ENCODE measurements around the gene CHD1L.

GRCh38 chr1:147238925-147239820, 3.3 kb upstream of the CHD1L start:
- TF ChIP-seq EZH2 (IDR thresholded peaks at IDR 0.05; ENCODE audit: borderline replicate concordance, insufficient read depth, low read length, poor library complexity, severe bottlenecking), result no peak
- no peak for TF ChIP-seq CTCF (IDR thresholded peaks at IDR 0.05; ENCODE audit: poor library complexity, severe bottlenecking)
